ENCODE data around the gene CYP2W1.
"Not testable (repeated sequence)": the region's sequence is repeated elsewhere in the genome, so short reads cannot be mapped to it uniquely, and the experiment has no call there.

Gene CYP2W1

GRCh38 chr7:951881-952547 is 31.0 kb upstream of the CYP2W1 start:
- peak; percentile 7 for DNase-seq (ENCODE audit: low spot score)

- DNase-seq (ENCODE audit: low spot score) = peak; percentile 11
These were observed 30.2 kb upstream of the CYP2W1 start for GRCh38 chr7:952548-953441.

- DNase-seq (ENCODE audit: low spot score) = peak; percentile 80
These were observed 29.2 kb upstream of the CYP2W1 start for GRCh38 chr7:953547-954327.

GRCh38 chr7:954330-955238 is 28.4 kb upstream of the CYP2W1 start, which contains the start of gene ADAP1:
Gene ADAP1 (minus strand): TSS chr7:954680. CDS start chr7:954477, 203 bp downstream.
- DNase-seq (ENCODE audit: low spot score) = peak; percentile 79

GRCh38 chr7:956031-956430 is 26.9 kb upstream of the CYP2W1 start:
- no peak for DNase-seq (ENCODE audit: low spot score)

GRCh38 chr7:957418-958220 is 25.4 kb upstream of the CYP2W1 start:
- peak; percentile 61 for DNase-seq (ENCODE audit: low spot score)

GRCh38 chr7:958221-959200 is 24.5 kb upstream of the CYP2W1 start:
- DNase-seq (ENCODE audit: low spot score) = no peak

- DNase-seq (ENCODE audit: low spot score) = no peak
These were observed 23.7 kb upstream of the CYP2W1 start for GRCh38 chr7:959271-959670.

GRCh38 chr7:959740-960139 is 23.2 kb upstream of the CYP2W1 start:
- DNase-seq (ENCODE audit: low spot score) = not testable (repeated sequence)

GRCh38 chr7:960269-960871 is 22.6 kb upstream of the CYP2W1 start:
- no peak for DNase-seq (ENCODE audit: low spot score)

GRCh38 chr7:960972-961371 is 22.0 kb upstream of the CYP2W1 start:
- DNase-seq (ENCODE audit: low spot score) = not testable (repeated sequence)

- DNase-seq (ENCODE audit: low spot score) = no peak
These were observed 21.2 kb upstream of the CYP2W1 start for GRCh38 chr7:961546-962400.

- DNase-seq (ENCODE audit: low spot score) = peak; percentile 3
These were observed 20.4 kb upstream of the CYP2W1 start for GRCh38 chr7:962401-963081.

- DNase-seq (ENCODE audit: low spot score) = no peak
These were observed 19.5 kb upstream of the CYP2W1 start for GRCh38 chr7:963236-964078.

- peak; percentile 55 for DNase-seq (ENCODE audit: low spot score)
These were observed 18.4 kb upstream of the CYP2W1 start for GRCh38 chr7:964401-965231.
